ENCODE results near the gene DNAH6.

DNA sequence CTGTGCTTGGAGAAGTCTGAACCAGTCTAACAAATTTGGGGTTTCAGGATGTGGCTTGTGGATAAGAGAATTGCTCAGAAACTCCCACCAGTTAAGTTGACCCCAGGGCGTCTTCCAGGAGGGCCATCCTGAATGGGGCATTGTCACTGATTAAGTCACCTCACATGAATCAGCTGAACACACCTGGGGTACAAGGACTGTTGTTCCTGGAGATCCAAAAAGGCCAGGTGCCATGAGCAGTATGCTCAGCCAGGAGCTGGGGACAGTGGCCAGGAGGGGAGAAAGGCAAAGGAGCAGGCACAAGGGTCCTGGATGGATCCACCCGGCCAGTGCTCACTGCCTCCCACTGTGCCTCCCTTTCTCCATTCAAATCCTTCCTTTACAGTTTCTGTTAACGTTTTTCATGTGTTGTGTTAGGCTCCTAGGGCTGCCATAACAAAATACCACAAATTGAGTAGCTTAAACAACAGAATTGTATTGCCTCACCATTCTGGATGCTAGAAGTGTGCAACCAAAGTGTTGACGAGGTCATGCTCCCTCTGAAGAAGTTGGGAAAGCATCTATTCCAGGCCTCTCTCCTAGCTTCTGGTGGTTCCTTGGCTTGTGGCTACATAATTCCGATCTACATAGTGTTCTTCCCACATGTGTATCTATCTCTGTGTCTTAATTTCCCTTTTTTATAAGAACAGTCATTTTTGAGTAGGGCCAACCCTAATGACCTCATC, 331.2 kb downstream of the DNAH6 start:
- TF ChIP-seq, protein P1, sequence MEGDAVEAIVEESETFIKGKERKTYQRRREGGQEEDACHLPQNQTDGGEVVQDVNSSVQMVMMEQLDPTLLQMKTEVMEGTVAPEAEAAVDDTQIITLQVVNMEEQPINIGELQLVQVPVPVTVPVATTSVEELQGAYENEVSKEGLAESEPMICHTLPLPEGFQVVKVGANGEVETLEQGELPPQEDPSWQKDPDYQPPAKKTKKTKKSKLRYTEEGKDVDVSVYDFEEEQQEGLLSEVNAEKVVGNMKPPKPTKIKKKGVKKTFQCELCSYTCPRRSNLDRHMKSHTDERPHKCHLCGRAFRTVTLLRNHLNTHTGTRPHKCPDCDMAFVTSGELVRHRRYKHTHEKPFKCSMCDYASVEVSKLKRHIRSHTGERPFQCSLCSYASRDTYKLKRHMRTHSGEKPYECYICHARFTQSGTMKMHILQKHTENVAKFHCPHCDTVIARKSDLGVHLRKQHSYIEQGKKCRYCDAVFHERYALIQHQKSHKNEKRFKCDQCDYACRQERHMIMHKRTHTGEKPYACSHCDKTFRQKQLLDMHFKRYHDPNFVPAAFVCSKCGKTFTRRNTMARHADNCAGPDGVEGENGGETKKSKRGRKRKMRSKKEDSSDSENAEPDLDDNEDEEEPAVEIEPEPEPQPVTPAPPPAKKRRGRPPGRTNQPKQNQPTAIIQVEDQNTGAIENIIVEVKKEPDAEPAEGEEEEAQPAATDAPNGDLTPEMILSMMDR (IDR thresholded peaks at IDR 0.05) = no peak
- TF ChIP-seq, protein P2, sequence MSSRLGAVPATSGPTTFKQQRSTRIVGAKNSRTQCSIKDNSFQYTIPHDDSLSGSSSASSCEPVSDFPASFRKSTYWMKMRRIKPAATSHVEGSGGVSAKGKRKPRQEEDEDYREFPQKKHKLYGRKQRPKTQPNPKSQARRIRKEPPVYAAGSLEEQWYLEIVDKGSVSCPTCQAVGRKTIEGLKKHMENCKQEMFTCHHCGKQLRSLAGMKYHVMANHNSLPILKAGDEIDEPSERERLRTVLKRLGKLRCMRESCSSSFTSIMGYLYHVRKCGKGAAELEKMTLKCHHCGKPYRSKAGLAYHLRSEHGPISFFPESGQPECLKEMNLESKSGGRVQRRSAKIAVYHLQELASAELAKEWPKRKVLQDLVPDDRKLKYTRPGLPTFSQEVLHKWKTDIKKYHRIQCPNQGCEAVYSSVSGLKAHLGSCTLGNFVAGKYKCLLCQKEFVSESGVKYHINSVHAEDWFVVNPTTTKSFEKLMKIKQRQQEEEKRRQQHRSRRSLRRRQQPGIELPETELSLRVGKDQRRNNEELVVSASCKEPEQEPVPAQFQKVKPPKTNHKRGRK (CRISPR knock-in tag; IDR thresholded peaks at IDR 0.05; ENCODE audit: borderline replicate concordance) = no peak
- TF ChIP-seq, protein P3, sequence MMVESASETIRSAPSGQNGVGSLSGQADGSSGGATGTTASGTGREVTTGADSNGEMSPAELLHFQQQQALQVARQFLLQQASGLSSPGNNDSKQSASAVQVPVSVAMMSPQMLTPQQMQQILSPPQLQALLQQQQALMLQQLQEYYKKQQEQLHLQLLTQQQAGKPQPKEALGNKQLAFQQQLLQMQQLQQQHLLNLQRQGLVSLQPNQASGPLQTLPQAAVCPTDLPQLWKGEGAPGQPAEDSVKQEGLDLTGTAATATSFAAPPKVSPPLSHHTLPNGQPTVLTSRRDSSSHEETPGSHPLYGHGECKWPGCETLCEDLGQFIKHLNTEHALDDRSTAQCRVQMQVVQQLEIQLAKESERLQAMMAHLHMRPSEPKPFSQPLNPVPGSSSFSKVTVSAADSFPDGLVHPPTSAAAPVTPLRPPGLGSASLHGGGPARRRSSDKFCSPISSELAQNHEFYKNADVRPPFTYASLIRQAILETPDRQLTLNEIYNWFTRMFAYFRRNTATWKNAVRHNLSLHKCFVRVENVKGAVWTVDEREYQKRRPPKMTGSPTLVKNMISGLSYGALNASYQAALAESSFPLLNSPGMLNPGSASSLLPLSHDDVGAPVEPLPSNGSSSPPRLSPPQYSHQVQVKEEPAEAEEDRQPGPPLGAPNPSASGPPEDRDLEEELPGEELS (CRISPR knock-in tag; IDR thresholded peaks at IDR 0.05) = no peak
- TF ChIP-seq GTF2I (CRISPR knock-in tag; conservative IDR thresholded peaks at IDR 0.05) (no peak), GABPB1 (CRISPR knock-in tag; IDR thresholded peaks at IDR 0.05) (no peak), NFE2L1 (CRISPR knock-in tag; IDR thresholded peaks at IDR 0.05) (no peak), FOXK1 (CRISPR knock-in tag; IDR thresholded peaks at IDR 0.05) (no peak)
- TF ChIP-seq, protein P4, sequence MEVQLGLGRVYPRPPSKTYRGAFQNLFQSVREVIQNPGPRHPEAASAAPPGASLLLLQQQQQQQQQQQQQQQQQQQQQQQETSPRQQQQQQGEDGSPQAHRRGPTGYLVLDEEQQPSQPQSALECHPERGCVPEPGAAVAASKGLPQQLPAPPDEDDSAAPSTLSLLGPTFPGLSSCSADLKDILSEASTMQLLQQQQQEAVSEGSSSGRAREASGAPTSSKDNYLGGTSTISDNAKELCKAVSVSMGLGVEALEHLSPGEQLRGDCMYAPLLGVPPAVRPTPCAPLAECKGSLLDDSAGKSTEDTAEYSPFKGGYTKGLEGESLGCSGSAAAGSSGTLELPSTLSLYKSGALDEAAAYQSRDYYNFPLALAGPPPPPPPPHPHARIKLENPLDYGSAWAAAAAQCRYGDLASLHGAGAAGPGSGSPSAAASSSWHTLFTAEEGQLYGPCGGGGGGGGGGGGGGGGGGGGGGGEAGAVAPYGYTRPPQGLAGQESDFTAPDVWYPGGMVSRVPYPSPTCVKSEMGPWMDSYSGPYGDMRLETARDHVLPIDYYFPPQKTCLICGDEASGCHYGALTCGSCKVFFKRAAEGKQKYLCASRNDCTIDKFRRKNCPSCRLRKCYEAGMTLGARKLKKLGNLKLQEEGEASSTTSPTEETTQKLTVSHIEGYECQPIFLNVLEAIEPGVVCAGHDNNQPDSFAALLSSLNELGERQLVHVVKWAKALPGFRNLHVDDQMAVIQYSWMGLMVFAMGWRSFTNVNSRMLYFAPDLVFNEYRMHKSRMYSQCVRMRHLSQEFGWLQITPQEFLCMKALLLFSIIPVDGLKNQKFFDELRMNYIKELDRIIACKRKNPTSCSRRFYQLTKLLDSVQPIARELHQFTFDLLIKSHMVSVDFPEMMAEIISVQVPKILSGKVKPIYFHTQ (CRISPR knock-in tag; IDR thresholded peaks at IDR 0.05) = no peak
- TF ChIP-seq, protein P5, sequence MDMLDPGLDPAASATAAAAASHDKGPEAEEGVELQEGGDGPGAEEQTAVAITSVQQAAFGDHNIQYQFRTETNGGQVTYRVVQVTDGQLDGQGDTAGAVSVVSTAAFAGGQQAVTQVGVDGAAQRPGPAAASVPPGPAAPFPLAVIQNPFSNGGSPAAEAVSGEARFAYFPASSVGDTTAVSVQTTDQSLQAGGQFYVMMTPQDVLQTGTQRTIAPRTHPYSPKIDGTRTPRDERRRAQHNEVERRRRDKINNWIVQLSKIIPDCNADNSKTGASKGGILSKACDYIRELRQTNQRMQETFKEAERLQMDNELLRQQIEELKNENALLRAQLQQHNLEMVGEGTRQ (CRISPR knock-in tag; IDR thresholded peaks at IDR 0.05) = no peak
- TF ChIP-seq, protein P6, sequence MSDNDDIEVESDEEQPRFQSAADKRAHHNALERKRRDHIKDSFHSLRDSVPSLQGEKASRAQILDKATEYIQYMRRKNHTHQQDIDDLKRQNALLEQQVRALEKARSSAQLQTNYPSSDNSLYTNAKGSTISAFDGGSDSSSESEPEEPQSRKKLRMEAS (CRISPR knock-in tag; IDR thresholded peaks at IDR 0.05) = no peak
- TF ChIP-seq, protein P7, sequence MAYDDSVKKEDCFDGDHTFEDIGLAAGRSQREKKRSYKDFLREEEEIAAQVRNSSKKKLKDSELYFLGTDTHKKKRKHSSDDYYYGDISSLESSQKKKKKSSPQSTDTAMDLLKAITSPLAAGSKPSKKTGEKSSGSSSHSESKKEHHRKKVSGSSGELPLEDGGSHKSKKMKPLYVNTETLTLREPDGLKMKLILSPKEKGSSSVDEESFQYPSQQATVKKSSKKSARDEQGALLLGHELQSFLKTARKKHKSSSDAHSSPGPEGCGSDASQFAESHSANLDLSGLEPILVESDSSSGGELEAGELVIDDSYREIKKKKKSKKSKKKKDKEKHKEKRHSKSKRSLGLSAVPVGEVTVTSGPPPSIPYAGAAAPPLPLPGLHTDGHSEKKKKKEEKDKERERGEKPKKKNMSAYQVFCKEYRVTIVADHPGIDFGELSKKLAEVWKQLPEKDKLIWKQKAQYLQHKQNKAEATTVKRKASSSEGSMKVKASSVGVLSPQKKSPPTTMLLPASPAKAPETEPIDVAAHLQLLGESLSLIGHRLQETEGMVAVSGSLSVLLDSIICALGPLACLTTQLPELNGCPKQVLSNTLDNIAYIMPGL (CRISPR knock-in tag; IDR thresholded peaks at IDR 0.05) = no peak

Measured in WTC11 (cell line).